ENCODE data around the gene COX4I2. TPM values are rescaled to one million over a fixed set of nuclear protein-coding genes. Genes with fewer than 3 reads are reported as not detected.
"Not testable (repeated sequence)": the region's sequence is repeated elsewhere in the genome, so short reads cannot be mapped to it uniquely, and the experiment has no call there.

The COX4I2 gene
- total and polyA plus RNA-seq, 11 donors = 5.7 to 42.8 (median 11.3) TPM

GRCh38 chr20:31617432-31618104 is 20.1 kb upstream of the COX4I2 start:
- 80 to 86% (median 84%) methylated on average over 6 of the region's 6 CpGs for WGBS, 4 donors
- Histone ChIP-seq H3K27ac (peak overlapping the region in 1 of 12 donors; percentile 49), H3K27me3 (no peaks in the 10 kb centered on the region), H3K4me3 (no peak overlapping the region), H3K36me3 (no peaks in the 10 kb centered on the region), H3K9me3 (no peaks in the 10 kb centered on the region), H3K4me1 (peaks cover 0 to 13% (median 6%) of the 10 kb centered on the region in 12 donors)
- no peak for TF ChIP-seq CTCF (IDR thresholded peaks at IDR 0.05)
- TF ChIP-seq POLR2A (IDR thresholded peaks at IDR 0.05) = no peak
- ATAC-seq (no peak), DNase-seq (peak in 1 of 5 donors; percentile 6)
- intact Hi-C loops (cut with DNase I) = no loop called here

DNA sequence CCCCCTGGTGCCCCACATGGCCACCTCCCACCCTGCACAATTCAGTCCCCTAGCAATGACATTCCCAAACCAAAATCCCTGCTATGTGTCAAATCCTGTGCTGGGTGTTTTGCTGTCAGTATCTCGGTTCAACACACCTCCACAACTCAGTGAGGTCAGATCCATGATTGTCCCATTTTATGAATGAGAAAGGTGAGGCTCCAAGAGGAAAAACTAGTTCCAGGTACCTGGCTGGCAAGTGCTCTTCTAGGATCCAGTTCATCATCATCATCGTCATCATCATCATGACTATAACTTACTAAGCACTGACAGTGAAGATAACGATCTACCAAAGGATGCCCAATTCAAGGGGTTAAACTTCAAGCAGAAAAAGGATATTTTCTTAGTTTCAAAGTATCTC is 17.5 kb upstream of the COX4I2 start:
- WGBS, 4 donors = 88 to 94% (median 89%) methylated on average over 3 of the region's 3 CpGs
- no peak overlapping the region for H3K4me3 ChIP-seq

DNA sequence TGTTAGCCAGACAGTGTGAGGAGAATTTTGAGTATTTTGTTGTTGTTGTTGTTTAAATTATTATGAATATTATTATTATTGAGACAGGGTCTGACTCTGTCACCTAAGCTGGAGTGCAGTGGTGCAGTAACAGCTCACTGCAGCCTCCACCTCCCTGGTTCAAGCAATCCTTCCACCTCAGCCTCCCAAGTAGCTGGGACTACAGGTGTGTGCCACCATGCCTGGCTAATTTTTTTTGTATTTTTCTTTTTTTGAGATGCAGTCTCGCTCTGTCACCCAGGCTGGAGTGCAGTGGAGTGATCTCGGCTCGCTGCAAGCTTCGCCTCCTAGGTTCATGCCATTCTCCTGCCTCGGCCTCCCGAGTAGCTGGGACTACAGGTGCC is 14.6 kb upstream of the COX4I2 start:
- H3K4me3 ChIP-seq; intact Hi-C loops (cut with DNase I); H3K27me3 ChIP-seq; H3K36me3 ChIP-seq; DNase-seq; H3K9me3 ChIP-seq; ATAC-seq: not testable (repeated sequence)
- peaks cover 0 to 16% (median 5%) of the 10 kb centered on the region in 12 donors for H3K4me1 ChIP-seq
- peak overlapping the region in 1 of 12 donors; percentile 71 for H3K27ac ChIP-seq
- 97 to 99% (median 98%) methylated on average over 6 of the region's 6 CpGs for WGBS, 4 donors

More for the DNA sequence above, 17.5 kb upstream of the COX4I2 start:
- Histone ChIP-seq H3K27me3 (no peaks in the 10 kb centered on the region), H3K9me3 (no peaks in the 10 kb centered on the region), H3K27ac (no peak overlapping the region), H3K4me1 (peaks cover 0 to 16% (median 7%) of the 10 kb centered on the region in 12 donors), H3K36me3 (no peaks in the 10 kb centered on the region)
- TF ChIP-seq POLR2A (IDR thresholded peaks at IDR 0.05) (no peak), CTCF (IDR thresholded peaks at IDR 0.05) (no peak)
- no peak for ATAC-seq
- no peak for DNase-seq
- intact Hi-C loops (cut with DNase I) = no loop called here

- H3K36me3 ChIP-seq; ATAC-seq; H3K27me3 ChIP-seq; H3K4me3 ChIP-seq; H3K9me3 ChIP-seq; DNase-seq; H3K27ac ChIP-seq; intact Hi-C loops (cut with DNase I): not testable (repeated sequence)
- H3K4me1 ChIP-seq = peaks cover 0 to 16% (median 5%) of the 10 kb centered on the region in 12 donors
- 91 to 93% (median 93%) methylated on average over 8 of the region's 8 CpGs for WGBS, 4 donors
These were observed 11.2 kb upstream of the COX4I2 start for GRCh38 chr20:31626534-31626933.

GRCh38 chr20:31628057-31628456 is 9.7 kb upstream of the COX4I2 start:
- ATAC-seq; H3K36me3 ChIP-seq; H3K4me1 ChIP-seq; DNase-seq; H3K27me3 ChIP-seq; H3K27ac ChIP-seq; H3K9me3 ChIP-seq; intact Hi-C loops (cut with DNase I); H3K4me3 ChIP-seq: not testable (repeated sequence)
- 75 to 83% (median 79%) methylated on average over 2 of the region's 2 CpGs for whole genome bisulfite sequencing, 4 donors

All from heart left ventricle (tissue), 16 donors.